Astrocyte of the cerebellum (primary cell): ENCODE data around the gene AS3MT.
"Not testable (repeated sequence)": the region's sequence is repeated elsewhere in the genome, so short reads cannot be mapped to it uniquely, and the experiment has no call there.

Experiments
- DNase-seq: peaks from one replicate; pipeline ENCODE4 v3.0.0-alpha.2; 2011; ENCODE audit warnings: low read depth
- H3K4me3 ChIP-seq: 2 replicates; pipeline ENCODE4 v1.5.1; 2011; ENCODE audit warnings: mild to moderate bottlenecking, low read depth, low read length, moderate library complexity
- CTCF ChIP-seq: IDR thresholded peaks from 2 replicates; pipeline ENCODE4 v1.5.1; 2012; ENCODE audit warnings: low read length, low read depth, moderate library complexity, mild to moderate bottlenecking; ENCODE audit errors: missing control alignments
- in situ Hi-C: cut with HindIII; loops from 2 replicates; pipeline ENCODE4 v1.10.0; 2017; ENCODE audit warnings: low sequenced_read_pairs

The AS3MT gene

DNA sequence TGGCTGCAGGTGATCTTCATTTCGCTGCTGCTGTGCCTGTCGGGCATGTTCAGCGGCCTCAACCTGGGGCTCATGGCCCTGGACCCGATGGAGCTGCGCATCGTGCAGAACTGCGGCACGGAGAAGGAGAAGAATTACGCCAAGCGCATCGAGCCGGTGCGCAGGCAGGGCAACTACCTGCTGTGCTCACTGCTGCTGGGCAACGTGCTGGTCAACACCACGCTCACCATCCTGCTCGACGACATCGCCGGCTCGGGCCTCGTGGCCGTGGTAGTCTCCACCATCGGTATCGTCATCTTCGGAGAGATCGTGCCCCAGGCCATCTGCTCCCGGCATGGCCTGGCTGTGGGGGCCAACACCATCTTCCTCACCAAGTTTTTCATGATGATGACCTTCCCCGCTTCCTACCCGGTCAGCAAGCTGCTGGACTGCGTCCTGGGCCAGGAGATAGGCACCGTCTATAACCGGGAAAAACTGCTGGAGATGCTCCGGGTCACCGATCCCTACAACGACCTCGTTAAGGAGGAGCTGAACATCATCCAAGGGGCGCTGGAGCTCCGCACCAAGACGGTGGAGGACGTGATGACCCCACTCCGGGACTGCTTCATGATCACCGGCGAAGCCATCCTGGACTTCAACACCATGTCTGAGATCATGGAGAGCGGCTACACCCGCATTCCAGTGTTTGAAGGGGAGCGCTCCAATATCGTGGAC lies 50.1 kb downstream of the AS3MT start:
- peak overlapping the region; percentile 75 for H3K4me3 ChIP-seq
- in situ Hi-C loops: loop anchor here (25.0 kb wide), 1 partner anchor 143 kb away; no protein-coding TSS in a partner anchor
- no peak for TF ChIP-seq CTCF
- no peak for DNase-seq

DNA sequence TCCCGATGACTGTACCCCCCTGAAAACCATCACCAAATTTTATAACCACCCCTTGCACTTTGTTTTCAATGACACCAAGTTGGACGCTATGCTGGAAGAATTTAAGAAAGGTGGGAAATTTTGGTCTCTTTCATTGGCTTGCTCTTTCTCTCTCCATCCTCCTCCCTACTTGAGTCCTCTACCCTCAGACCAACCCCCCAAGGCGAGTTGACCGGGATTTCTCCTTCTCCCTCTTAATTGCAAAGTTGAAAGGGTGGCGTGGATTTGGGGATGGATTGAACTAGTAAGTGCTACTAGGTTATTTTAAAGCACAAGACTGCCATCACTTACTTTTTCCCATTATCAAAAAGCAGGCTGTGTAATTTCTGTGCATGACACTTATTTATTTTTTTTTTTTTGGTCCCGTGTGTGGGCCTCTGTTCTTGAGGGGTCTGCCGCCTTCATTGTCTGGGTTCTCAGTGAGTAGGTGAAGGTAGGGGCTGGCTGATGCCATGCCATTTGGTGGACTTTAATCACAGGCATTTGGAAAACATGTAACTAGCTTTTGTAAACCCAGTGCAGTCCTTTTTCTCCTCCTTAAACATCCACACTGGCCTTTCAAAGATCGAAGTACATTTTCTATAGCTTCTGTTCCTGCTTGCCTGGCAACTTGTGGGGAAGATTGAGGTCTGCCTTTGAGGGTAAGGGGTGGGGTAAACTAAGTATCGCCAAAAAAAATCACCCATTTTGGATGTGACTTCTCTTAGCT lies 50.9 kb downstream of the AS3MT start:
- H3K4me3 ChIP-seq: peak overlapping the region; percentile 75
- in situ Hi-C loops: loop anchor here (25.0 kb wide), 1 partner anchor 142 kb away; no protein-coding TSS in a partner anchor
- no peak for TF ChIP-seq CTCF
- DNase-seq: no peak

DNA sequence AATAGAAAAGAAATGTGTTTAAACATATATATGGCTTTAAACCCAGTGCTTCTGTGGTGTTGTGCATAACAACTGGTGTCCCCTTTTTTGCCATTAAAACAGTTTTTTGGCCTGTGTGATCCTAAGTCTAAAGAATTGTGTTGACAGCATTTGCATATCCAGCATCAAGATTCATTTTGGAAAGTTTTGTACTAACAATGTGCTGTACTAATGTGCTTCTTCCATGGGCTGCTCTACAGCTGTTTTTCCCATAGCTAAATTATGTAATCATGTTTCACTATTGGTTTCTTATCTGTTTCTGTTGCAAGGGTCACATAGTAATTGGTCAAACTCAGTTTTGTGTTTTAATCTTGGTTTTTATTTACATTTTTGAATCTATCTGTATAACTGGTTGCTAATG lies 54.3 kb downstream of the AS3MT start:
- H3K4me3 ChIP-seq: no peak overlapping the region
- DNase-seq: no peak
- TF ChIP-seq CTCF: no peak
- in situ Hi-C loops: loop anchor here (25.0 kb wide), 1 partner anchor 139 kb away; no protein-coding TSS in a partner anchor

DNA sequence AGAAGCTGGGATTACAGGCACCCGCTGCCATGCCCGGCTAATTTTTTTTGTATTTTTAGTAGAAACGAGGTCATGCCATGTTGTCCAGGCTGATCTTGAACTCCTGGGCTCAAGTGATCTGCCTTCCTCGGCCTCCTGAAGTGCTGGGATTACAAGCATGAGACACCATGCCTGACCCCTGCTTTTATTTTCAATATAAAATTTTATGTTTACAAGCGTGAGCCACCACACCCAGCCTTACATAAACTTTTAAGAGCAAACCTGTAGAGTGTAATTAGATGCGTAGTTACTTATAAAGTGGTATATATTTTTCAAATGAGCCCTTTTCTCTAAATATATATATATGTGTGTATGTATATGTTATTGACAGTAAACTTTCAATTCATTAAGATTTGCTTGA lies 57.6 kb downstream of the AS3MT start:
- in situ Hi-C loops: no loop called here

DNA sequence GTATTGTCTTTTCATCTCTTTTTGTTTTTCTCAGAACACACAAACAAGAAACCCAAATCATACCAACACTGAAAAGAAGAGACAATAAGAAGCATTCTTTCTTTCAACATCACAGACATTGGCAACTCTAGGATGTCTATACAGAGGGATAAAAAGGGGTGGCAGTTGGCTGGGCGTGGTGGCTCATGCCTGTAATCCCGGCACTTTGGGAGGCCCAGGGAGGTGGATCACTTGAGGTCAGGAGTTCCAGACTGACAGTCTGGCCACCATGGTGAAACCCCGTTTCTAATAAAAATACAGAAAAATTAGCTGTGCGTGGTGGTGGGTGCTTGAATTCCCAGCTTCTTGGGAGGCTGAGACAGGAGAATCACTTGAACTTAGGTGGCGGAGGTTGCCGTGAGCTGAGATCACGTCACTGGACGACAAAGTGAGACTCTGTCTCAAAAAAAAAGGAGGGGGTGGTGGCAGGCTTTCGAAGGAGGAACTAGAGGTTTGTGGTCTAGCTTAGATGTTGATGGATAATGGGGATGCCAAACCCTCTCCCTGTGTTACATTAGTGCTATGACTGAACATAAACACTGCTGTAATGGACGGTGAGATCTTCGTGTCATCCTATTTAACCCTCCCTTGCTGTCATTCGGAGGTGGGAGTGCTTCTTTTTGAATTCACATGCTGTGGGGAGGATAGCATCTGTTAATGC lies 58.2 kb downstream of the AS3MT start:
- DNase-seq: no peak
- in situ Hi-C loops: no loop called here
- TF ChIP-seq CTCF: no peak

More for the DNA sequence above, 57.6 kb downstream of the AS3MT start:
- DNase-seq: no peak
- no peak overlapping the region for H3K4me3 ChIP-seq
- no peak for TF ChIP-seq CTCF

DNA sequence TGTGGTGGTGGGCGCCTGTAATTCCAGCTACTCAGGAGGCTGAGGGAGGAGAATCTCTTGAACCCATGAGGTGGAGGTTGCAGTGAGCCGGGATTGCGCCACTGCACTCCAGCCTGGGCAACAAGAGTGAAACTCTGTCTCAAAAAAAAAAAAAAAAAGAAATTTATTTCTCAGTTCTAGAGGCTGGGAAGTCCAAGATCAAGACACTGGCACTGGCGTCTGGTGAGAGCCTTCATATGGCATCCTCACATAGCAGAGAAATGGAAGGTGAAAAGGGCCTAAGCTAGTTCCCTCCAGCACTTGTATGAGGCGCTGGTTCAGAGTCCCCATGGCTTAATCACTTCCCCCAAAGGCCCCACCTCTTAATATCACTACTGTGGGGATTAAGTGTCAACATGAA lies 59.2 kb downstream of the AS3MT start:
- DNase-seq, H3K4me3 ChIP-seq, in situ Hi-C loops: not testable (repeated sequence)

More for the DNA sequence above, 58.2 kb downstream of the AS3MT start:
- H3K4me3 ChIP-seq: no peak overlapping the region

DNA sequence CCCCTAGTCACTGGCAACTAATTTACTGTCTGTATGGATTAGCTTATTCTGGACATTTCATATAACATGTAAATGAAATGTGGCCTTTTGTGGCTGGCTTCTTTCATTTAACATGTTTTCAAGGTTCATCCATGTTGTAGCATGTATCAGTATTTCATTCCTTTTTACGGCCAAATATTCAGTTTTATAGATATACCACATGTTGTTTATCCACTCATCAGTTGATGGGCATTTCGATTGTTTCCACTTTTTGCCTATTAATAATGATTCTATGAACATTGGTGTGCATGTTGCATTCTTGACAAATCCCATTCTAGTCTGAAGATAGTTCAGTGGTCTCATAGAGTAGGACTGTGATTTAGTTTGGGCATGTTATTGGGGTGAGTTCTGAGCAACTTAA lies 61.5 kb downstream of the AS3MT start:
- in situ Hi-C loops: no loop called here
- H3K4me3 ChIP-seq: no peak overlapping the region
- no peak for TF ChIP-seq CTCF
- no peak for DNase-seq
